ENCODE measurements around the gene MACF1. TPM values are rescaled to one million over a fixed set of nuclear protein-coding genes. Genes with fewer than 3 reads are reported as not detected.
"Not testable (repeated sequence)": the region's sequence is repeated elsewhere in the genome, so short reads cannot be mapped to it uniquely, and the experiment has no call there.

The MACF1 gene
- total RNA-seq, 1 donor from 2014 or later = 653 TPM

DNA sequence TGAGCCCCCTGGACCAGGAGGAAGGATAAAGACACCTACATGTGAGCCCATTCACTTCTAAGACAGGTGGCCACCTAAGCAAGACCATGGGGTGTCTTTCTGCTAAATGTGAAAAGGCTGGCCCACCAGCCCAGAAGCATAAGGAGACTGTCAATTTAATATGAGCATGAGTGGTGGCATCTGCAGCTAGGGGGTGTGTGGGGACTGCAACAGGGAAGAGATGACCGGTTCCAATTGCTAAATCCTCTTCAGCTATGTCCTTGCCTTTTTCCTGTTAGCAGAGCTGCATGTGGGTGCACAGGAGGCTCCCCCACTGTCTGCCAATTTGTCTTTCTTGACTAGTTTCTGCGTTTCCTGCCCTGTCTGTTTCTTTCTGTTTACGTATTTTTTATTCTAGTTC is 264.7 kb downstream of the MACF1 start:
- no peak for DNase-seq

DNA sequence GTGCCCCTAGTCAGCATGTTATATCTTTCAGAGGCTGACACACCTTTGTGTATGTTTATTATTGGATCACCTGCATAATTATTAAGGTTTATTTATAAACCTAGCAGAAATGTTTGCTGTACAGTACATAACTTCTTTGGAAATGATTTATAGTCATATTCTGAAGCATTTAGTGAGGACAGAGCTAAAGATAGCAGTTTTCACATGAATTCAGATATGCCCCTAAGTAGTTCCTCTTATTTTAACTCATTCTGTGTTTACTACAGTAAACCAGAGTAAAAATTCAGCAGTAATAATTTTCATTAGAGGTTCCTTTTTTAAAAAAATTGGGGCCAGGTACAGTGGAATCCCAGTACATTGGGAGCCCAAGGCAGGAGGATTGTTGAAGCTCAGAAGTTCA is 265.5 kb downstream of the MACF1 start:
- DNase-seq = no peak

DNA sequence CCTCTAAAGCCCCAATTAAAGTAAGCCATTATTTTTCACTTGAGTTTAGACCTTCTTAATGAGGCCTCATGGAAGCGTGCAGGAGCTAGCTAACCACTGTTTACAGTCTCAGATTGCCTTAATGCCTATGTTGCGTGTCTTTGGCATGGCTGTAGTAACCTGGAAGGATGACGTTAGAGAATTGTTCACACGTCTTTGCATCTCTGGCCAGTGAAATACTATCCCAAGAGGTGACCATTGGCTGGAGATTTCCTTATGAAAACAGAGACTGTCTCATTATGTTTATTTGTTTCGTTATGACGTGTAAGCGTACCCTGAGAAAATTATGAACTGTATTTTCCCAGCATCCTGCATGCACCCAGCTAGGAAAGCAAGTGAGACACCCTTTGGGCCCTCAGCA is 268.3 kb downstream of the MACF1 start:
- DNase-seq = no peak

DNA sequence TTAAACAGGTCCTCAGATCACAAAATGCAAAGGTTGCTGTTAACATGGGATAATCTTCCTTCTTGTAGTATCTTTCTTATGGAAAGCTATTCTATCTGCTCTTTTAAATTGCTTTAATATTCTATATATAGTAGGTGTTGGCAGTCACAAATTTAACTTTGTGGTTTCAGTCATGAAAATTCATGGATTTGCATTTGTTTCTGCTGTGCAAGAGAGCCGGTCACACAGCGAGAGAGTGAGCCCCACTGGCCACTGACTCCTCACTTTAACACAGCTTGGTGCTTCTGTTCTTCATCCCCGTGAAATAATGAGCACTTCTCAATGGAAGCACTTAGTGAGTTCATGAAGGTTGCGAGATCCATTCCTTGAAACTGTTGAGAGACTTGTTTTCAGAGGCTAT is 268.8 kb downstream of the MACF1 start:
- no peak for DNase-seq

- DNase-seq = no peak
Measured at GRCh38 chr1:39474810-39475209, 270.3 kb downstream of the MACF1 start.

DNA sequence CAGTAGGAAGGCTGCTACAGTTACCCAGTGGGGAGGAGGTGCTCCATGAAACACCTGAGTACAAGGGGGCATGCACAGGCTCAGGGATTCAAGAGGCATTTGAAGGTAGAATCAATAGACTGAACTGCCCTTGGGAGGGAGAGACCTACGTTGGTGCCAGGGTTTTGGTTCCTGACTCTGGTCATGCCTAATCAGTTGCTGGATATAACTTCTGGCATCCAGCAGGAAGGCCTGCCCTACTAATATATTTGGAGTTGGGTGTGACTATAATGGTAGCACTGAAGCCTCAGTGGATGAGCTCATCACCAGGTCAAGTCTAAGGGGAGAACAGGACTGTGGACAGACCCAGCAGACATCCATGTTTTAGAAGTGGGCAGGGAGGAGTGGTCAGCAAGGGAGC is 271.1 kb downstream of the MACF1 start:
- not testable (repeated sequence) for DNase-seq

GRCh38 chr1:39478126-39478915 is 273.8 kb downstream of the MACF1 start:
- DNase-seq = peak; percentile 70

GRCh38 chr1:39481289-39481688 is 276.8 kb downstream of the MACF1 start:
- no peak for DNase-seq

GRCh38 chr1:39483276-39483675 is 278.8 kb downstream of the MACF1 start:
- no peak for DNase-seq

- no peak for DNase-seq
Measured at GRCh38 chr1:39484564-39484963, 280.1 kb downstream of the MACF1 start.

- DNase-seq = no peak
Measured at GRCh38 chr1:39485046-39485803, 280.7 kb downstream of the MACF1 start.

- no peak for DNase-seq
Measured at GRCh38 chr1:39488012-39488545, 283.6 kb downstream of the MACF1 start.

- DNase-seq = no peak
Measured at GRCh38 chr1:39488793-39489566, 284.5 kb downstream of the MACF1 start.

GRCh38 chr1:39489567-39490239 is 285.2 kb downstream of the MACF1 start:
- no peak for DNase-seq

DNA sequence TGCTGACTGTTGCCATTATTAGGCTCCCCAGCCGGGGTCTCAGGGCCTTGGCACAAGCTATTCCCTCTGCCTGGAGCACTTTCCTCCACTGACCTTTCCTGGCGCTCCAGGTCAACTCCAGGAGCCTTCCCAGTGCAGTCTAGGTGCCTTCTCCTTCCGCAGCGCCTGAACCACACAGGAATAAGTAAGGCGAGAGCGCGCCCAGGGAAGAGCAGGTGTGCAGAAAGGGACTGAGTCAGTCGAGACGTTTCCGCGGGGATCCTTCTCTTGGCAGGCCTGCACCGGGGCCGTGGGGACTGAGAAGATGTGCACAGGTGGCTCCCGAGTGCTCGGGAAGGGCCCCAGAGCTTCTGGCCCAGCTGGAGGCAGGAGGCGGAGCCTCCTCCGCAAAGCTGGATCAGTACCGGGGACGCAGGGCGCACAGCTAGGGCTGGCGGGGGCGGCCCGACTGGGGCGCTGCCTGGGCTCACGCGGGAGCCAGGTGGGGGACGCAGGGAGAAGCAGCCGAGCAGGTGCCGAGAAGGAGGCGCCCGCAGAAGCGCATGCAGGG is 286.2 kb downstream of the MACF1 start:
- no peak for DNase-seq

DNA sequence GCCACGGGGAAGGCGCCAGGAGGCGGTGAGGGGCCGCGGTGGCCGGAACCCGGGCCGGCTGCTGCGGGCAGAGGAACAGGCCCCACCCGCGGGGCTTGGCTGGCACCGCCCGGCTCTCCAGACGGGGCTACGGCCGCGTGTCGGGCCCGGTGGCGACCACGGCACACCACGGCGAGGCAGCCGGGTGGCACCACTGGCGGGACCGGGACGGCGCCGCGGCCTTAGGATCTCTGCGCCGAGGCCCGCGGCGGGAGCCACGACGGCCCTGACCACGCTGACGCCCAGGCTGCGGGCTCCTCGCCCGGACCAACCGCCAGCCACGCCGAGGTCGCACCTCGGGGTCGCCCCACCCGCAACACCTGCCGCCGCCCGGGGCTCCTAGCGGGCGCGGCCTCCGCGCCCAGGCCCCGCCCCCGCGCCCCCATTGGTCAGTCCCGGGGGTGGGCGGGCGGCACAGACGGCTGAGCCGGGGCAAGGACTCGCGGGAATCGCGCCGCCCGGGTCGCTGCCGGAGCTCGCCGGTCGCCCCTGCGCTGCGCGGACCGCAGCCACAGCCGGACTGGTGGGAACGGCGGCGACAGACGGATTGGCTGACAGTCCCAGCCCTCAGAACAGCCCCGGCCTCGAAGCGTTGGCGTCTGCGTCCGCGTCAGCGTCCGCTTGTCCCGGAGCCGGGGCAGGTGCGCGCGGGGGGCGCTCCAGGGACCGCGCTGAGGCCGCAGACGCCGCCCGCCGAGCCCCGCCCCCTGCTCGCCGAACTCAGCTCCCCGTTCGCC is 286.8 kb downstream of the MACF1 start, which contains the start of gene BMP8A:
Gene BMP8A (plus strand): TSS at position 491 of the 776 bp plus-strand sequence. CDS start 356 bp downstream, outside the sequence.
- DNase-seq = peak; percentile 71

GRCh38 chr1:39492118-39493042 is 287.9 kb downstream of the MACF1 start:
- not testable (repeated sequence) for DNase-seq

- DNase-seq = not testable (repeated sequence)
Measured at GRCh38 chr1:39493043-39493810, 288.7 kb downstream of the MACF1 start.
